Spleen (tissue), 11 donors: ENCODE measurements around the gene ADD2. TPM values are rescaled to one million over a fixed set of nuclear protein-coding genes. Genes with fewer than 3 reads are reported as not detected.

ENCODE experiments used
- DNase-seq: peaks from one replicate; pipeline ENCODE4 v3.0.0-alpha.2; 2020
- H3K27ac ChIP-seq, 8 donors: fragments of 200-600 bp; sonication (generic) in 7 of 8; 1 replicate in 4 of 8; 2 replicates in 4 of 8; pipeline versions ENCODE4 v1.5.0 to v1.8.0; 2016 to 2021; ENCODE audit warnings: inconsistent platforms in 4 of 8, mild to moderate bottlenecking in 4 of 8, moderate library complexity in 1 of 8
- H3K27me3 ChIP-seq, 7 donors: fragments of 200-600 bp; sonication (generic) in 6 of 7; replicated peaks in 1 of 7; 1 replicate in 4 of 7; 2 replicates in 3 of 7; pipeline versions ENCODE4 v1.5.0 to v1.8.0; 2016 to 2021; ENCODE audit warnings: inconsistent platforms in 3 of 7, mild to moderate bottlenecking in 1 of 7
- H3K36me3 ChIP-seq, 6 donors: fragments of 200-600 bp; sonication (generic) in 5 of 6; 1 replicate in 4 of 6; 2 replicates in 2 of 6; pipeline versions ENCODE4 v1.5.0 to v1.8.0; 2016 to 2021; ENCODE audit warnings: inconsistent platforms in 2 of 6
- H3K4me1 ChIP-seq, 6 donors: fragments of 200-600 bp; sonication (generic) in 5 of 6; 1 replicate in 3 of 6; 2 replicates in 3 of 6; pipeline versions ENCODE4 v1.5.0 to v1.8.0; 2016 to 2021; ENCODE audit warnings: inconsistent platforms in 3 of 6
- H3K4me3 ChIP-seq, 8 donors: fragments of 200-600 bp; sonication (generic) in 7 of 8; 1 replicate in 4 of 8; 2 replicates in 4 of 8; pipeline versions ENCODE4 v1.5.0 to v1.8.0; 2016 to 2021; ENCODE audit warnings: inconsistent platforms in 4 of 8, mild to moderate bottlenecking in 4 of 8, moderate library complexity in 2 of 8
- H3K9me3 ChIP-seq, 8 donors: fragments of 200-600 bp; sonication (generic) in 7 of 8; 1 replicate in 4 of 8; 2 replicates in 4 of 8; pipeline versions ENCODE4 v1.5.0 to v1.8.0; 2016 to 2021; ENCODE audit warnings: inconsistent platforms in 4 of 8
- POLR2A ChIP-seq, 3 donors: fragments of 450-650 bp; IDR thresholded peaks; one replicate each; pipeline ENCODE4 v1.5.1; 2017; ENCODE audit warnings: antibody characterized with exemption in 3 of 3, mild to moderate bottlenecking in 1 of 3
- POLR2AphosphoS5 ChIP-seq, 3 donors: sonication (generic); formaldehyde crosslinking; IDR thresholded peaks; one replicate each; pipeline ENCODE4 v1.5.1; 2017; ENCODE audit warnings: antibody characterized with exemption in 3 of 3
- WGBS, 5 donors: extraction: QIAGEN DNeasy Blood & Tissue Kit in 3 of 5; methylation state at CpG; one replicate each; pipeline versions ENCODE4 v1.1.5 to v1.1.7; 2013 to 2018; 5-methylcytosine and 5-hydroxymethylcytosine counted together
- intact Hi-C: fragments of 100-400 bp; cut with DNase I; formaldehyde crosslinking; loops from one replicate; pipeline ENCODE4 v1.15.0; 2023; ENCODE audit warnings: low total_unique reads
- polyA plus RNA-seq, 3 donors: library from polyadenylated mRNA; stranded (reverse); fragments of 200-250 nt; gene quantifications; one replicate each; pipeline ENCODE4 v1.2.1, GENCODE V29; 2013
- total RNA-seq, 7 donors: library from RNA; depleted of rRNA in 3 of 7; stranded (reverse); fragments of >200 nt in 3 of 7; fragmentation: NEBNext Ultra II Directional in 4 of 7; extraction: Animal tissue kit (Norgen Biotek cat#: 25700) in 4 of 7; gene quantifications; one replicate each; pipeline versions ENCODE4 v1.1.0 to v1.2.1, GENCODE V29; 2016 to 2021
- TF ChIP-seq, protein P1 (sequence below), 11 experiments: fragments of 200-600 bp in 7 of 11; fragments of 450-650 bp in 4 of 11; sonication (generic) in 4 of 11; IDR thresholded peaks in 8 of 11; conservative IDR thresholded peaks in 3 of 11; 1 replicate in 7 of 11; 2 replicates in 4 of 11; pipeline versions ENCODE4 v1.4.0 to v1.8.0; 2016 to 2021; ENCODE audit warnings: antibody characterized with exemption in 11 of 11, inconsistent platforms in 4 of 11, mild to moderate bottlenecking in 1 of 11
- donor health status: healthy with polysubstance abuse.
- donor health status: DM: no; HTN: no; CAD: no; lungs with moderate emphysema.
- donor health status: DM: no; HTN: no; CAD: no.
- donor health status: Bipolar disorder and iron deficiency.
- donor health status: healthy.
- donor health status: DM: no; HTN: no; CAD: no.
- donor health status: DM: yes; HTN: yes; CAD: no.

Gene ADD2
- total and polyA plus RNA-seq, 10 donors = 0.47 to 7.1 (median 3.8) TPM

GRCh38 chr2:70771446-70771845 lies 3.4 kb upstream of the ADD2 start:
- TF ChIP-seq, protein P1, sequence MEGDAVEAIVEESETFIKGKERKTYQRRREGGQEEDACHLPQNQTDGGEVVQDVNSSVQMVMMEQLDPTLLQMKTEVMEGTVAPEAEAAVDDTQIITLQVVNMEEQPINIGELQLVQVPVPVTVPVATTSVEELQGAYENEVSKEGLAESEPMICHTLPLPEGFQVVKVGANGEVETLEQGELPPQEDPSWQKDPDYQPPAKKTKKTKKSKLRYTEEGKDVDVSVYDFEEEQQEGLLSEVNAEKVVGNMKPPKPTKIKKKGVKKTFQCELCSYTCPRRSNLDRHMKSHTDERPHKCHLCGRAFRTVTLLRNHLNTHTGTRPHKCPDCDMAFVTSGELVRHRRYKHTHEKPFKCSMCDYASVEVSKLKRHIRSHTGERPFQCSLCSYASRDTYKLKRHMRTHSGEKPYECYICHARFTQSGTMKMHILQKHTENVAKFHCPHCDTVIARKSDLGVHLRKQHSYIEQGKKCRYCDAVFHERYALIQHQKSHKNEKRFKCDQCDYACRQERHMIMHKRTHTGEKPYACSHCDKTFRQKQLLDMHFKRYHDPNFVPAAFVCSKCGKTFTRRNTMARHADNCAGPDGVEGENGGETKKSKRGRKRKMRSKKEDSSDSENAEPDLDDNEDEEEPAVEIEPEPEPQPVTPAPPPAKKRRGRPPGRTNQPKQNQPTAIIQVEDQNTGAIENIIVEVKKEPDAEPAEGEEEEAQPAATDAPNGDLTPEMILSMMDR (IDR thresholded peaks at IDR 0.05 in 8 of 11, conservative IDR thresholded peaks at IDR 0.05 in 3 of 11) = no peak
- TF ChIP-seq POLR2AphosphoS5 (IDR thresholded peaks at IDR 0.05) (no peak), POLR2A (IDR thresholded peaks at IDR 0.05) (no peak)
- 61 to 80% (median 77%) methylated on average over 2 of the region's 2 CpGs for WGBS, 5 donors
- H3K27me3 ChIP-seq = peaks cover 0 to 98% (median 25%) of the 10 kb centered on the region in 7 donors
- H3K36me3 ChIP-seq = no peaks in the 10 kb centered on the region
- DNase-seq = no peak
- no peak overlapping the region for H3K27ac ChIP-seq
- no peak overlapping the region for H3K4me3 ChIP-seq
- intact Hi-C loops = no loop called here
- H3K9me3 ChIP-seq = peaks cover 0 to 11% (median 0%) of the 10 kb centered on the region in 8 donors
- H3K4me1 ChIP-seq = peaks cover 9 to 16% (median 15%) of the 10 kb centered on the region in 6 donors

- peaks cover 9 to 20% (median 17%) of the 10 kb centered on the region in 6 donors for H3K4me1 ChIP-seq
- WGBS, 5 donors = 55 to 76% (median 67%) methylated on average over 2 of the region's 2 CpGs
- intact Hi-C loops = no loop called here
- no peak overlapping the region for H3K4me3 ChIP-seq
- H3K9me3 ChIP-seq = peaks cover 0 to 11% (median 0%) of the 10 kb centered on the region in 8 donors
- peaks cover 0 to 98% (median 35%) of the 10 kb centered on the region in 7 donors for H3K27me3 ChIP-seq
- no peaks in the 10 kb centered on the region for H3K36me3 ChIP-seq
- no peak overlapping the region for H3K27ac ChIP-seq
- TF ChIP-seq POLR2AphosphoS5 (IDR thresholded peaks at IDR 0.05) = no peak
- no peak for TF ChIP-seq POLR2A (IDR thresholded peaks at IDR 0.05)
- no peak for DNase-seq
These were observed 1.4 kb upstream of the ADD2 start for GRCh38 chr2:70769450-70769849.

DNA sequence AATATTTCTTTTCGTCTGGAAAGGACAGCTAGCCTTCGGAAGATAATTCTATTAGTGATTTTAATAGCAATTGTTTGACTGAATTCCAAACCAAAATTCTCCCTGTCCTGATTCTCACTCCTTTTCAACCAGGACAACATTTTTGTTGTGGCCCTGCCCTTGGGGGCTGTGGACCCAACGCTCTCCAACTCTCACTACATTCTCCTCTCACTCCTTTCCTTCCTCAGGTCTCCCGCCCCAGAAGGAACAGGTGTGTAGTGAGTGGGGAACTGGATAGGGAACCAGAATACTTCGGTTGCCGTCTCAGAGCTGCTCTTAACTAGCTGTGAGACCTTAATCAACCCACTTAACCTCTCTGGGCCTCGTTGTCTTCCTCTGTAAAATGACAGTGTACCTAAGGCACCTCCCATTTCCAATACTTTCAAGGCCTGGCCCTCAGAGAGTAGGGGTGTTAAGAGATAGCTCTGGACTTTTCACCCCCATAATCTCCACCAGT lies 638 bp upstream of the ADD2 start:
- Histone ChIP-seq H3K4me1 (peaks cover 9 to 20% (median 17%) of the 10 kb centered on the region in 6 donors), H3K27me3 (peaks cover 0 to 98% (median 38%) of the 10 kb centered on the region in 7 donors), H3K36me3 (no peaks in the 10 kb centered on the region), H3K27ac (no peak overlapping the region), H3K4me3 (peak overlapping the region in 2 of 8 donors; percentile 59 to 80), H3K9me3 (peaks cover 0 to 4% (median 0%) of the 10 kb centered on the region in 8 donors)
- 57 to 69% (median 63%) methylated on average over 7 of the region's 7 CpGs for WGBS, 5 donors
- no peak for TF ChIP-seq POLR2AphosphoS5 (IDR thresholded peaks at IDR 0.05)
- TF ChIP-seq, protein P1 (IDR thresholded peaks at IDR 0.05 in 8 of 11, conservative IDR thresholded peaks at IDR 0.05 in 3 of 11) = no peak
- TF ChIP-seq POLR2A (IDR thresholded peaks at IDR 0.05) = no peak
- intact Hi-C loops = no loop called here
- DNase-seq = no peak

GRCh38 chr2:70767079-70767698 lies 811 bp downstream of the ADD2 start:
- no peaks in the 10 kb centered on the region for H3K9me3 ChIP-seq
- 1 to 2% (median 1%) methylated on average over 25 to 51 of the region's 51 CpGs for WGBS, 5 donors
- peaks cover 0 to 85% (median 38%) of the 10 kb centered on the region in 7 donors for H3K27me3 ChIP-seq
- H3K27ac ChIP-seq = peak overlapping the region in 4 of 8 donors; percentile 37 to 74 (median 54)
- intact Hi-C loops = no loop called here
- peak; percentile 80 for DNase-seq
- peak overlapping the region; percentile 41 to 80 (median 48) for H3K4me3 ChIP-seq
- H3K4me1 ChIP-seq = peaks cover 9 to 20% (median 17%) of the 10 kb centered on the region in 6 donors
- TF ChIP-seq POLR2AphosphoS5 (IDR thresholded peaks at IDR 0.05) (no peak), POLR2A (IDR thresholded peaks at IDR 0.05) (no peak)
- TF ChIP-seq, protein P1 (IDR thresholded peaks at IDR 0.05 in 8 of 11, conservative IDR thresholded peaks at IDR 0.05 in 3 of 11) = no peak
- no peaks in the 10 kb centered on the region for H3K36me3 ChIP-seq
